Astrocyte of the cerebellum (primary cell): ENCODE data around the gene PRKN.

Source experiments
- DNase-seq: peaks from one replicate; pipeline ENCODE4 v3.0.0-alpha.2; 2011; ENCODE audit warnings: low read depth
- H3K4me3 ChIP-seq: 2 replicates; pipeline ENCODE4 v1.5.1; 2011; ENCODE audit warnings: mild to moderate bottlenecking, low read depth, low read length, moderate library complexity
- CTCF ChIP-seq: IDR thresholded peaks from 2 replicates; pipeline ENCODE4 v1.5.1; 2012; ENCODE audit warnings: low read length, low read depth, moderate library complexity, mild to moderate bottlenecking; ENCODE audit errors: missing control alignments
- in situ Hi-C: cut with HindIII; loops from 2 replicates; pipeline ENCODE4 v1.10.0; 2017; ENCODE audit warnings: low sequenced_read_pairs

The PRKN gene

GRCh38 chr6:161748535-161749416 is 978.8 kb downstream of the PRKN start:
- TF ChIP-seq CTCF = peak; percentile 60
- no peak for DNase-seq
- in situ Hi-C loops = no loop called here

DNA sequence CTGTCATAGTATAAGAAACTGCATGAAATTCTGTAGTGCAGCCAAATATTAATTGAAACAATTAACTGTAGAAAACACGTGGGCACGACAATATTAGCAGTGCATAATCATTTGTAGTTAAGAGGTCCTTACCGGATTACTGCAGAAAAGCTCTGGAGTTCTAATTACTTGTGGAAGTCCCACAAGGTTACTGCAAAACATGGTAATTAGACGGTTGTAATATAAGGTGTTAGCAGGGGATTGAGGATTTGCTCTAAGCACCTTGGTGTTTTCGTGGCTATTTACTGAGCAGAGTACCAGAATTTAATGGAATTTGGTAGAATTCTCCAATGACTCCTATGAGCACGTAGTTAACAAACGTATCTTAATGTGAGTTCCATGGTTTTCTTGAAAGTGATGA is 980.1 kb downstream of the PRKN start:
- no peak for DNase-seq
- in situ Hi-C loops = no loop called here

More at GRCh38 chr6:161748535-161749416, 978.8 kb downstream of the PRKN start:
- H3K4me3 ChIP-seq = no peak overlapping the region

GRCh38 chr6:161745594-161746141 is 981.9 kb downstream of the PRKN start:
- no peak for TF ChIP-seq CTCF
- no peak for DNase-seq
- in situ Hi-C loops = no loop called here
- no peak overlapping the region for H3K4me3 ChIP-seq

More for the DNA sequence above, 980.1 kb downstream of the PRKN start:
- no peak for TF ChIP-seq CTCF
- H3K4me3 ChIP-seq = no peak overlapping the region

DNA sequence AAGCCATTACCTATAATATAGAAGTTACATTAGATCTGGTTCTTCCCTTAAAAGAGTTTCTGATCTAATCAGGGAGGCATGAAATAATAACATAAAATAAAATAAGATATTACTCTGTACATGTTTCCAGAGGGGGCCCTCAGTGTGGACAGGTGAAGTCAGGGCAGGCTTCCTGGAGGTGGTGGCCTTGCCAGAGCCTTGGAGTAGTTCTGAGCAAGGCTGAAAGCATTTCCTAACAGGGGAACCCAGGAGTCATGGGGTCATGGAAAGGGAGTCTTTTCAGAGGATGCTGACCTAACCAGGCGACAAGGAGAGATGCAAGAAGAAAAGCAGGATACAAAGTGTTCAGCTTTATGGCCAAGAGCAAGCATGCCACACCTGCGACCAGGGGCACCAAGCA is 982.4 kb downstream of the PRKN start:
- no peak overlapping the region for H3K4me3 ChIP-seq
- no peak for TF ChIP-seq CTCF
- in situ Hi-C loops = no loop called here
- DNase-seq = no peak

DNA sequence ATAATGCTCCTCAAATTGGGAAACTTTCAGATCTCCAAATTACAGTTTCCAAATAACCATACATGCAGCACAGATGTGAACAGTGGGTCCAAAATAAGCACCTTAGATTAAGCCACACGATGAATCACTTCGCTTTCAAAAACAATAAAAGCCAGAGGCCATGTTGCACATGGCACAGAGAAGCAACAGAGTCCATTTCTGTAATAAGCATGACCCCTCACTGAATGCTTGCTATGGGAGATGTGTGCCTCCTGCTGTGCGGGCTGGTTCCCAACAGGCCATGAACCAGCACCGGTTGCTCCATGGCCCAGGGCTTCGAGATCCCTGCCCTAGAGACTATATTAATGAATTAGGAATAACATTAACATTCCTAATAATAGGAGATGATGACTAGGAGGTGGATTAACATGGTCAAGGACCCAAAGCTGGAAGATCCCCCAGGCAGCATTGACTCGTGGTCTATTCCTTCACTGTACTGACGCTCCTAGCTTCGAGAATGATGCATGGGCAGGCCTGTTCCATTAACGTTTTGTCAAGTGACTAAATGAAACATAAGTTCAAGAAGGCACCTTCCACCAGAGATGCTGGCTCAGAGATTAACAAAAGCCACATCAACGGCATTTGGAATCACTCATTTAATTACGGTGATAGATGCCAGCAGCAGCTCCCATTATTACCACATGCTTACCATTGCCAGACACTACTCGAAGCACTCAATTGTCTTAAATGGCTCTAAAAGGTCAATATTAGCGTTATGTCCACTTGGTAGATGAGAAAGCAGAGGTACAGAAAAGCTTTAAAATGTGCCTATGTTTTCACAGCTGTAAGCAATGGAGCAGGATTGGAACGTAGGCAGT is 983.1 kb downstream of the PRKN start:
- DNase-seq = peak; percentile 77
- in situ Hi-C loops = no loop called here
- TF ChIP-seq CTCF = no peak
- no peak overlapping the region for H3K4me3 ChIP-seq

GRCh38 chr6:161743509-161744178 is 983.9 kb downstream of the PRKN start:
- H3K4me3 ChIP-seq = no peak overlapping the region
- no peak for DNase-seq
- TF ChIP-seq CTCF = no peak
- in situ Hi-C loops = no loop called here
